Fibroblast of skin of right quadriceps (primary cell): Measurements from ENCODE around the gene PEX14.
A peak's percentile ranks its signal among the peaks of the same experiment; 100 is the strongest.
"Not testable (repeated sequence)": the region's sequence is repeated elsewhere in the genome, so short reads cannot be mapped to it uniquely, and the experiment has no call there.

ENCODE experiments used
- DNase-seq: peaks from one replicate; pipeline ENCODE4 v3.0.0-alpha.2; 2013

Gene PEX14

DNA sequence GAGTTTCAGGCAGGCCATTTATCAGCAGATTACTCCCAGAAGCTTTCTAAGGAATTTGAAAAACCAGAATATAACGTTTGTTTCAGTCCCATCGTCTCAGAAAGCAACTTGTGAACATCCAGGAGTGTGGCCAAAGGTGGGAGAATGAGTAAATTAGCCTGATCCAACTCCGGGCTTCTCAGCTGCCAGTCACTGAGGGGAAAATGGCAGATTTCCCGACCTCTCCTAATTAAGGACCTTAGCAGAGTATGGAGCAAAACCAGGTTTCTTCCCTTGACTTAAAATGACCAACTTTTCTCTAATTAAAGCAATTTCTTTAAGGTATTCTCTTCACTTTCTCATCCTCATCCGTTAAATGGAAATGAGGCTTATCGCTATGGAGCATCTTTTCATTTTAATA is 23.9 kb upstream of the PEX14 start:
- no peak for DNase-seq

DNA sequence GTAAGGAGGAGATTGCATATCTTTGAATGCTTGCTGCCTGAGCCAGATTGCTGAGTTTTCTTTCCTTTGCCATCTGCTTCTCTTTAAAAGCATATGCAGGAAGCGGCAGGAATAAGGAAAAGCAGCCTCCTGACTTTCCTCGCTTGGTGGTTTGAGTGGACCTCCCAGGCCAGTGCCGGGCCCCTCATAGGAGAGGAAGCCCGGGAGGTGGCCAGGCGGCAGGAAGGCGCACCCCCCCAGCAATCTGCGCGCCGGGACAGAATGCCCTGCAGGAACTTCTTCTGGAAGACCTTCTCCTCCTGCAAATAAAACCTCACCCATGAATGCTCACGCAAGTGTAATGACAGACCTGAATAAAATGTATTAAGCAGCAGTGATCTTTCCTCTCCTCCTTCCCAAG is 23.5 kb upstream of the PEX14 start:
- DNase-seq = peak; percentile 50

DNA sequence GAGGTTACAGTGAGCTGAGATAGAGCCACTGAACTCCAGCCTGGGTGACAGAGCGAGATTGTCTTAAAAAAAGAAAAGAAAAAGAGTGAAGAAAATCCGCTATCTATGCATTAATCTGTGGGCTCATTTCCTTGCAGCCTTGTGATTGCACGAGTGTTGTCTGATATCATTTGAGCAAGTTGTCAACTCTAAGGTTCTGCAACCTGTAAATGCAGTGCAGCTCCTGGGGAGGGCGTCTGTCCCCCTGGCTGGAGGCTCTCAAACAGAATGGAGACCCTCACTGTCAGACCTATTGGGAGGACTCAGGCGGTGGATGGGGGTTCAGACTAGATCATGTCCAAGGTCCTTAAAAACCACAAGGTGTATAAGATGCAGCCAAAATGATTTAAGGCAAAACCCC is 18.7 kb upstream of the PEX14 start:
- DNase-seq = no peak

DNA sequence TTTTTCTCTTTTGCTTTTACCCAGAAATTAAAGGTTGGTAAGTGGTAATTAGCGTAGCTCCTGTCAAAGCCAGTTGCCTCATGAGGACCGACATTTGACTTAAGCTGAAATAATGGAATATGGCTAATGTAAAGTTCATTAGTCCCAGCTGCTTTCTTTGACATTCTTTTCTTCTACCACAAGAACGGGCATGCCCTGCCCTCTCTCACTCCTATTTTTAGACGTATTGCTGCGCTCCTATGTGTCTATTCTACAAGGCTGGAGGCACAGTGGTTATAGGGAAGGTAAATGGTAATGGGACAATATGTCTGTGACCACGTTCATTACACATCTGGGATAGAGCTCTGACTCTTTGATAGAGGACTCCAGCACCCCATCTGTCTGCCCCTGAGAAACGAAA is 18.1 kb upstream of the PEX14 start:
- DNase-seq = no peak

DNA sequence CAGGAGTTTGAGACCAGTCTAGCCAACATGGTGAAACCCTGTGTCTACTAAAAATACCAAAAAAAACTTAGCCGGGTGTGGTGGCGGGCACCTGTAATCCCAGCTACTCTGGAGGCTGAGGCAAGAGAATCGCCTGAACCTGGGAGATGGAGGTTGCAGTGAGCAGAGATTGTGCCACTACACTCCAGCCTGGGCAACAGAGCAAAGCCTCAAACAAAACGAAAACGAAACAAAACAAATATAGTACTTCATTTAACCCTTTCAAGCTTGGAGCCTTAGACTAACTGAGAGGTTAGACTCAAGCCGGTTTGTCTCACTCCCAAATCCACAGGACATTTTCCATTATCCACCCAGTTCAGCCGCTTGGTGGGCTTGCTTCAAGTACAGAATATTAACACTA is 17.3 kb upstream of the PEX14 start:
- DNase-seq = not testable (repeated sequence)

DNA sequence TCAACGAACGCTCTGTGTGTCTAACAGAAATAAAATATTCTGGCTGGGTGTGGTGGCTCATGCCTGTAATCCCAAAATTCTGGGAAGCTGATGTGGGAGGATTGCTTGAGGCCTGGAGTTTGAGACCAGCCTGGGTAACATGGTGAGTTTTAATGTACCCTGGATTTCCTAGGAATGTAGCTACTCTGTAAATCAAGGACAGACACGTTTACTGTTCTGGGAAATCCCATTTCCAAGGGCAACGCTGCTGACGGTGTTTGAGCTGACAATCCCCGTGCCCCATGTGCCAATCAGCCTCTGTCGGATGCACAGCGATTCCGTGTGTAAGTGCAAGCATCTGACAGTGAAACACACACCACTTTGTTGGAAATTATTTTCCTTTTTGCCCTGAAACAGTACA is 16.9 kb upstream of the PEX14 start:
- DNase-seq = no peak

DNA sequence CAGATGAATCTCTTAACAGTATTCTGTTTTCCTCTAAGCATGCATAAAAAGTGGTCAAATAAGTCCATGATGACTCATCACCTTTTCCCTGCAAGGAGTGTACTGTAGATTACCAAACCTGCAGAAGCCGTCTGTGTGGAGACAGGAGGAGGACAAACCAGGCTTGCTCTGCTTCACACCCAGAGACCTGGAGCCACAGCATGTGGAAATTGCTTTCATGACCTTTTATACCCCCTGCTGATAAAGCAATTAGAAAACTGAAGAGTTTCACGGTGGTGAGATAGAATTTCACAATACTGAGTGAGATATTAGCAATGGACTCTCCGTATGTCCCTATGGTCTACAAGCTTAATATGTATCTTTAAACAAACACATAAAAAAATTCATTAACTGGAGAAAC is 15.6 kb upstream of the PEX14 start:
- DNase-seq = peak; percentile 79

DNA sequence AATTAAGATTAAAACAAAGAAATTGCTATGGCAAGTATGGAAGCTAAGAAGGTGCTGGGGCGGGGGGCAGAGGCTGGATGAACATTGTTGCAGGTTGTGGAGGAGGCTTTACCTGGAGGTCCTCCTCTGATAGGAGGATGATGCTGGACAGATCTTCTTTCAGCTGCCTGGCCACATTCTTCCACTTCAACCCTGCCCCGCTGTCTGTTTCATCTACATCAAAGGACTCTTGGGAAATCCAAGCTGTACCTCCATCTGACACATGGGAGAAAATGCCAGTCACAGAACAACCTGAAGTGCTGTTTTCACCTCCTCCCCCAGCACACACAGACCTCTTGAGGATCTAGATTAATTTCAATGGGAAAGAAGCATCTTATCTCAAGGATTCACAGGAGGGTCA is 7.7 kb upstream of the PEX14 start:
- no peak for DNase-seq

DNA sequence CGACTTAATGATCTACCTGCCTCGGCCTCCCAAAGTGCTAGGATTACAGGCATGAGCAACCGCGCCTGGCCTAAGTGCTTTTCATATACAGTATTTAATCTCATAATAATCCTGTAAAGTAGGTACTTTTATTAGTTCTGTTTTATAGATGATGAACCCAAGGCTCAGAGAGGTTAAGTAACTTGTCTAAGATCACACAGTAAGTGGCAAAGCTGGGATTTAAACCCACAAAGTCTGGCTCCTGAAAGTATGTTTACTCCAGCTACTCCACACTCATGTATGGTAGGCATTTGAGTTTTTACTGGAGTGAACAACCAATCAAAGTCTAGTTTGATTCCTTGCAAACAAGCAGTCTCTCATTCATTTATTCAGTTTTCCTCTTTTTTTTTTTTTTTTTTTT is 4.7 kb upstream of the PEX14 start:
- no peak for DNase-seq

DNA sequence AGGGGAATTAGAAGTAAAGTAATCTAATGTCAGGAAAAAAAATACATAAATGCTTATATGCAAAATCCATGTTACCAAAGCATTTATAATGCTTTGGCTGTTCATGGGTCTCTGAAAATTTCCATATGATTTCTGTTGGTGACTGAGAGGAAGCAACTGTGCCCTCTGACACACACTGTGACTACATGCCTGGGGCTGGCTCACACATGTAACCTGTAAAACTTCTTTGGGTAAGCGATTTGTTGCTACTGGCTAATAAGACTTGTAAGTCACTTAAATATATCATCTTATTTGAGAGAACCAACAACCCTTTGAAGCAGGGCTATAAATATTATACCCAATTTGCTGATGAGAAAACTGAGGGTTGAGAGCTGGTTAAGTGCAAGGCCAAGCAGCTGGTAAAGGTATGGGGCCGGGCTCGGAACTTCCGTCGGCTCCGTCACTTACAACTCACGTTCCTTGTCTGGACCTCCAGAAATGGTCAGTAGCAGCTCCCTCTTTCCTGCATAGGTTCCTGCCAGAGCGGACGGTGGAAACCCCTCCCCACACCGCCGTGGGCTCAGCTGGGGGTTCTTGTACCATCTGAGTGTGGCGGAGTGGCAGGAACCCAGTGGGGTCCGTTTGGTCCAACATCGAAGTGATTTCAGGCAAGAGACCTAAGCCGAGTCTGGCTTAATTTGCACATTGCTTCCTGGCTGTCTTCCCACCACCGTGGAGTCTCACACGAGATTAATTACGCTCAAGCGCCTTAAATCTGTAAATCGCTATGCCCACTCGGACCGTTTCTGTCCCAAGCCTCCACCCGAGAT is 3.1 kb upstream of the PEX14 start:
- DNase-seq = peak; percentile 35

DNA sequence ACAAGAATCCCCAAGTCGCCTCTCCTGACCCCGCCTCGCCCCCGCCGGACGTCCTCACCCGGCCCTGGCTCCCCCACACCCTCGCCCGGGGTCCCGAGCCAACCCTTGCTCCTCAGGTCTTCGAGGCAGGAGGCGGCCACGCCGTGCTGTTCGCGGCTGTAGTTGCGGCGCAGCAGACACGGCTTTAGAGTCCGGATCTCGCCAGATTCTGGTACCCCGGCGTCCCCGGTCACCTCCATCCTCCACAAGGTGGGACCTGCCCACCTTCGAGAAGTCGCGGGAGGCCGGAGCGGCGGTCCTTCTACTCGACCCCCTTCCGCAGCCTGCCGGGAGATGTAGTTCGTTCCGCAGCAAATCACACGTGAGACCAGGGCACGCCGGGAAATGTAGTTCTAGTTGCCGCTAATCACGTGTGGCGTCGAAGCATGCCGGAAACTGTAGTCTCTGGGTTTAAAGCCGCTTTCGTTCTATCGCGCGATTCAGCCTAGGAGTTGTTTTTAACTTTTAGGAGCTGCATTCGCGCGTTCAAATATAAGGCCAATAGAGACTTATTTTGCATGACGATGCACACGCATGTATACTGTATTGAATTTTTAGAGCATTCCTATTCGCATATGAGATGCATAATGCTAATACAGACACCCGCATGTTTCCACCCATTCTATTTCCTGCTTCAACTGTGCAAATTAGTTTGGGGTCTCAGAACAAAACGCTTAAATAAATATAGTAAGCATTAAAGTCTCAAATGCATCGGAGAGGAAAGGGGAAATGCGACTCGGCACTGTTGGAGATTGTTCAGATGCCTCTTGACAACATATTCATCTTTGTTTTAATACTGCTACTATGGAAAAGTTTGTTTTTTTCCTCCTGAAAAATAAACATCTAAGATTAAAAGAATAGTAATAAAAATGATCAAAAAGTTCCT is 2.3 kb upstream of the PEX14 start, which contains the start of gene DFFA:
DFFA (minus strand) TSS at position 310 of the 925 bp plus-strand sequence; CDS start at position 239, 71 bp downstream.
- DNase-seq = peak; percentile 96

DNA sequence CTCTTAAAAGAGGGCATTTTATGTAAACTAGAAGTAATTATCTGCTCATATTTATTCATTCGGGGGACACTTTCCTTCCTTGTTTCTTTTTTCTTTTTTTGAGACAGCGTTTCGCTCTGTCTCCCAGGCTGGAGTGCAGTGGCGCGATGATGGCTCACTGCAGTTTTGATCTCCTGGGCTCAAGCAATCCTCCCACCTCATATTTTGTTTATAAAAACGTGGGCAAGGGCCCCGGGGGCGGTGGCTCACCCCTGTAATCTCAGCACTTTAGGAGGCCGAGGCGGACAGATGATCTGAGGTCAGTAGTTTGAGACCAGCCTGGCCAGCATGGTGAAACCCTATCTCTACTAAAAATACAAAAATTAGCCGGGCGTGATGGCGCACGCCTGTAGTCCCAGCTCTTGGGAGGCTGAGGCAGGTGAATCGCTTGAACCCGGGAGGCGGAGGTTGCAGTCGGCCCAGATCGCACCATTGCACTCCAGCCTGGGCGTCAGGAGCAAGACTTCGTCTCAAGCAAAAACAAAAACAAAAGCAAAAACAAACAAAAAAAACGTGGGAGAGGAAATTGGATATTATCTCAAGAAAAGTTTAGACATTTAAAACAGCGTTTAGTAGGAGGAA is 1.5 kb upstream of the PEX14 start:
- no peak for DNase-seq

DNA sequence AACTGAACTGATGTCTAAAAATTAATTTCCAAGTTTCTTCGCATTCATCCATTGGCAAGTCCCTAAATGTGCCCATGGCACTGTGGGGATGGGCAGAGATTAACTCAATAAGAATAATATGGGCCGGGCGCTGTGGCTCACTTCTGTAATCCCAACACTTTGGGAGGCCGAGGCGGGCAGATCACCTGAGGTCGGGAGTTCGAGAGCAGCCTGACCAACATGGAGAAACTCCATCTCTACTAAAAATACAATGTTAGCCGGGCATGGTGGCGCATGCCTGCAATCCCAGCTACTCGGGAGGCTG is 489 bp upstream of the PEX14 start:
- not testable (repeated sequence) for DNase-seq

DNA sequence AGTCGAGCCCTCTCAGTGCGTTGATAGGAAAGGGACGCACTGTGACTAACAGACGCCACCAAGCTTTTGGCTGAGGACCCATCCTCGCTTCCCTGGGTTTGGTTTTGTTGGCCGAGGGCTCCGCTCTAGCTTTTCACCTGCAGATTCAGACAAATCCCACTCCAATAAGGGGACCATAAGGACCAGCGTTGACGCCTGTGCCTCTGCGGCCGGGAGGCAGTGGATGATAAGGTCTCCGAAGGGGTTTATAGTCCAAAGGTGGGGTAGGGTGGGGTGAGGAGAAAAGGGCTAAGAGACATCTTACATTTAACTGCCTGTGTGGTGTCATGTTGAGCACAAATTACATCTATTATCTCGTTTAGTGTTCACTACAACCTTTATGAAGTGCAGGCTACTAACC is 760 bp downstream of the PEX14 start:
- no peak for DNase-seq

DNA sequence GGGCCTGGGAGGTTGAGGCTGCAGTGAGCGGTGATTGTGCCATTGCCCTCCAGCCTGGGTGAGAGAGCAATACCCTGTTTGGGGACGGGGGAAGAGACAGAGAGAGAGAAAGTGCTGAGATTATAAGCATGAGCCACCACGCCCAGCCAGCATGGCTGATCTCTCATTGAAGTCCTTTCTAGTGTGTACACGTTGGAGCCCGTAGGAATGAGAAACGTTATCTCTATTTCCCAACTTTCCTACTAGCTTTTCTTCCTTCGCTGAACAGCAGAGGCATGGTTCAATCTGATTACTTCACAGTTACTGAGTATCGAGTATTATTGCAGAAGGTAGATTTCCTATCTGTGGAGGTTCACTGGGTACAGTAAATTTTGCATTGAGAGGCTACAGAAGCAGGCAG is 4.5 kb downstream of the PEX14 start:
- DNase-seq = no peak

DNA sequence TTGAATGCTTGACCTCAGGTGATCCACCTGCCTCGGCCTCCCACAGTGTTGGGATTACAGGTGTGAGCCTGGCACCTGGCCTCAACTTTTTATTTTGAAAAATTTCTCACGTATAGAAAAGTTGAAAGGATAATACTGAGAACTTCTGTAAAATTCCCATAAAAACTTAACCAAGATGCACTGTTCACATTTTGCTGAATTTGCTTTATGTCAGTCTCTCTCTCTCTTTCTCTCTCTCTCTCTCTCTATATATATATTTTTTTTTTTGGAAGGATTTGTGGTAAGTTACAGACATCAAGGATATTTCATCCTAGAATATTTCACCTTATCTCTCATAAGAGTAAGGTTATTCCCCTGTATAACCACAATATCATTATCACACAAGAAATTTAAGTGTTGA is 5.9 kb downstream of the PEX14 start:
- no peak for DNase-seq

DNA sequence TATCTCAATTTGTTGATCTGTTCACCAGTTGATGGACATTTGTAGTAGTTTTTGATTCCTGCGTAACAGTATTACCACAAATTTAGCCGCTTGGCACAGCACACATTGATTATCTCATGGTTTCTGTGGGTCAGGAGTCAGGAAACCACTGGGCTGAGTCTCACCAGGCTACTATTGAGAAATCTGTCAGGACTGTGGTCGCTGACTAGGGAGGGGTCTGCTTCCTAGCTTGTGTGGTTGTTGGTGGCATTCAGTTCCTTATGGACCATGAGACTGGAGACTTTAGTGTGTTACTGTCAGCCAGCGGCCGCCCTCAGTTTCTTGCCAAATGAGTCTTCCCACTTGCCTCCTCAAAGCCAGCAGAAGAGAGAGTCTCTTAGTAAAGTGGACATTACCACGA is 9.8 kb downstream of the PEX14 start:
- no peak for DNase-seq

DNA sequence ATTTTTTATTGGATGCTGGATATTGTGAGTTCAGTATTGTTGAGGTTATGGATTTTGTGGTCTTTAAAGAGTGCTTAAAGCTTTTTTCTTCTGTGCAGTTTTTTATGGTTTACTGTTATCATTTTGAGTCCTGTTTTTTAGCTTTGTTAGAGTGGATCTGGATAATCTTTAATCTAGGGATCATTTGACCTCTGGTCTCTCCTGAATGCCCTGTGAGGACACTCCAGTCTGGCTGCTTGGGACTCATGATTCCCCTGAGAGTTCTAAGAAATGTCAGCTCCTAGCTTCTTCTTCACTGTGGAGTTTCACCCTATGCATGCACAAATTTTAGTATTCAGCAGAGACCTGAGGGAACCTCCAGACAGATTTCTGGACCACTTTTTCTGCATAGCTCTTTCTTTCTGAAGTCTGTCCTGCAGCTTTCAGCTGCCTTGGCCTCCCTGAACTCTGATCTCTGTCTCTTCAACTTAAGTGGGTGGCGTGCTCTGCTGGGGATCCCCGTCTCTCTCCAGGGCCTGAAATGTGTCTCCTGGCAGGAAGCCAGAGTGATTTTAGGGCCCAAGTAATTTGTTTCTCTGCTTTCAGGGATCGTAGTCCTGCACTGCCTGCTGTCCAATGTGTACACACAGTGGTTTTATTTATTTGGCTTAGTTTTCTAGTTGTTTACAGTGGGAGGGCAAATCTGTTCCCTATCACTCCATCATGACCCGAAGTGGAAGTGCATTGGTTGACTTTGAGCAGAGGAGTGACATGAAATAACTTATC is 14.7 kb downstream of the PEX14 start:
- DNase-seq = no peak

DNA sequence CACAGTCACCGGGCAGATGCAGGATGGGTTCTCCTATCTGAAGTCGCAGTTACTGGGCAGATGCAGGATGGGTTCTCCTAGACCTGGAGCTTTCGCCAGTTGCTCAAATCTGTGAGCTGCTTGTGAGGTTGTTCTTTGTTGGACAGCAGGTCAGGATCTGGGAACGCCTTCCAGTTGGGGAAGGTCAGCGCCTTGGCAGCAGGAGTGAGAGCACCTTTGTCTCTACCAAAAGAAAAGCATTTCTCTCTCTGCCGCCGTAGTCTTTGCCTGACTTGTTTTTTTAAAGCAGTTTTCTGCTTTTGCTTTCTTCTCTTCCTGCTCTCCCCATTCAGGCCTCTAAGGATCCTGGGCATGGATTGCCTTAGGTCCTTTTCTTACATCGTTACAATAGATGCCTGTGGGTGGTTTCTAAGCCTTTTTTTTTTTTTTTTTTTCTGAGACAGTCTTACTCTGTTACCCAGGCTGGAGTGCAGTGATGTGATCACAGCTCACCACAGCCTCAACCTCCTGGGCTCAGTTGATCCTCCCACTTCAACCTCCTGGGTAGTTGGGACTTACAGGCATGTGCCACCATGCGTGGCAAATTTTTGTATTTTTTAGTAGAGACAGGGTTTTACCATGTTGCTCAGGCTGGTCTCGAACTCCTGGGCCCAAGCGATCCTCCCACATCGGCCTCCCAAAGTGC is 15.7 kb downstream of the PEX14 start:
- DNase-seq = no peak

DNA sequence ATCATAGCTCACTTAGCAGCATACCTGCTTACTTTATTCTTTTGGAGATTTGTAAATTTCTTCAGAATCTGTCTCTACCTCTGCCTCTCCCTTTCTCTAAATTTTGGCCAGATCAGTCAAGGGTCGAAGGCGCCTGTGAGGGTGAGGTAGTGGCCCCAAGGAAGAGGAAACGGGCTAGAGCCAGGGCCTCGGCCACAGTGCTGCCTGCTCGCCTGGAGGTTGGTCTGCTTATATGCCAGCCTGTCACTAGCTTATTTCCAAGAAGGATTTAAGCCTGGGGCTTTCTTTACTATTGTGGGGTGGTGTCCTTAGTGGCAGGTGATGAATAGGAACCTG is 19.6 kb downstream of the PEX14 start:
- no peak for DNase-seq

DNA sequence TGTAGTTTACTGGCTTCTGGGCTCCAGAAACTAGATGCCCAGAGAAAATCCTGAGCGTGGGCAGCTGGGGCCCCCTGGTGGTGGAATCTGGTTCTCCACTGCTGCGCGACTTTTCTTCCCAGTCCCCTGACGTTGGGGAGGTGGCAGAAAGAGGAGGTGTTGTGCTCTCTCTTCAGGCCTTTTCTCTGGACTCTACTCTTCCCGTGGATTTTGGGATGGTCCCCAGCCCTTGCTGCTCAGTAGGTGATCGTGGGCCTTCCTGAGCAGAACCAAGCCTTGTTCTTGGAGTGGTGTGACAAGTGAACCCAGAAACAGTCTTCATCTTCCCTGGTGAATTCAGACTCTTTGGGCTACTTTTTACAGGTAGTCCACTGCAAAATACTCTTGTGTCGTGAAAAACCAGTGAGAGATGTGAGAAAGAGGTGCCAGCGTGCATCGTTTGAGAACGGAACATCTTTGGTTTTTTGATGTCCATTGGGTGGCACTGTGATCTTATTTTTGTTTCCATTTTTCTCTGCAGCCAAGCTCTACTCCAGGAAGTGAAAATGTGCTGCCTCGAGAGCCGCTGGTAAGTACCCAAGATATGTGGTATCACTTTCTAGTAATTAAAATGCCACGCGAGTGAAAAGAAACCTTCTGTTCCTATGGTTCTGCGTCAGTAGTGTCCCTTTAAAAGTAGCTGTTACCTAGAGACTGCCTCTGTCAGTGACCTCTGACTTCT is 20.2 kb downstream of the PEX14 start:
- DNase-seq = peak; percentile 56

DNA sequence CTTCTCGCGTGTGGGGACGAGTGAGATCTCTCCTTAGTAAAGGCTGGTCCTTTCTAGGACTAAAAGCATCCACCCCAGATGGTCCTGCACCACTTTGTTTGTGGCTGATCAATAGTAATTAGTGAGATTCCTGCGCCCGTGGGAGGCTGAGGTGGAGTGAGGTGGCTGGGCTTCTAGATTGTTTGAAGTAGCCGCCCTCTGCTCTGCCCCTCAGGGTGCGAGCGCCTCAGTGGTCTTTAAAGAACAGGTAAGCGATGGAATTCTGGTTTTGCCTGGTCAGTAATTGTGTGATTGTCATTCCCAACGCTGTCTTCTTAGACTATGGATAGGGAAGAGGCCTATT is 20.7 kb downstream of the PEX14 start:
- no peak for DNase-seq
